Myocyte (in vitro differentiated cells): Measurements from ENCODE around the gene HDAC8. TPM values are rescaled to one million over a fixed set of nuclear protein-coding genes. Genes with fewer than 3 reads are reported as not detected.
"Not testable (repeated sequence)": the region's sequence is repeated elsewhere in the genome, so short reads cannot be mapped to it uniquely, and the experiment has no call there.

Experiments
- DNase-seq: peaks from one replicate; pipeline ENCODE4 v3.0.0-alpha.2; 2012; ENCODE audit warnings: low read depth
- total RNA-seq: library from RNA; depleted of rRNA; stranded (reverse); fragments of >200 nt; gene quantifications from 2 replicates; pipeline ENCODE4 v1.2.3, GENCODE V29; 2014

The HDAC8 gene
- total RNA-seq, 1 donor from 2014 or later: 25.0 TPM

DNA sequence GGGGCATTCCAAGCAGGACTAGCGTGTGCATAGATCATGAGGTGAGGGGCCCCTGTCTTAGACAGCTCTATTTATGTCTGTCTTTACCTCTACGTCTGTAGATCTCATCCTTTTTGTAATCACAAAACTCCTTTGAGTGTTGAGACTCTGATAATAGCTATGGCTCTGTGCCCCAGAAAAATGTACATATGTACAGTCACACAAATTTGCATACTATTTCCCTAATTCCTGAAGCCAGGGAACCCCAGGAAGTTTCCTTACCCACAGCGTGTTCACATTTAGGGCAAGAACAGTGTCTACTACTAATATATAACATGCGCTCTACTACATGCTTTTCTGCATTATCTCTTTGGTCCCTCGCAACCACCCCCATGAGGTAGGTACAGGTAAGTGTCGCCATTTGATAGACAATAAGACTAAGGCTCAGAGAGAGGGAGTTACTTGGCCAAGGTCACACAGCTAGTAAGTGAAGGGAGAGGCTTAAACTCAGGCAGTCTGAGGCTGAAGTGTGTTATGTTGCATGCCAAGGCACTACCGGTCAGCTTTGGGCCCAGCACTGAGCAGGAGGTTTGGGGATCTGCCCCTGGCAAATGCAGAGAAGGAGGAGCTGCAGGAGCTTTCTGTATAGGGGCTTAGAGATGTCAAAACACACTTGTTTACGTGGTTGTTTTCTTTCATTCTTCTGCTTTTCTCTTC is 245.9 kb downstream of the HDAC8 start:
- no peak for DNase-seq

DNA sequence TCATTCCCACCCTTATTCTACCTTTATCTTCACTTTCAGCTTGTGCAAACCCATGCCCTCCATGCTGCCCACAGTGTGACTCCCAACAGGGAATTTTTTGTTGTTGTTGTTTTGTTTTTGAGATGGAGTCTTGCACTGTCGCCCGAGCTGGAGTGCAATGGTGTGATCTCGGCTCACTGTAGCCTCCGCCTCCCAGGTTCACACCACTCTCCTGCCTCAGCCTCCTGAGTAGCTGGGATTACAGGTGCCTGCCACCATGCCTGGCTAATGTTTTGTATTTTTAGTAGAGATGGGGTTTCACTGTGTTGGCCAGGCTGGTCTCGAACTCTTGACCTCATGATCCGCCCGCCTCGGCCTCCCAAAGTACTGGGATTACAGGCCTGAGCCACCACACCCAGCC is 253.0 kb downstream of the HDAC8 start:
- DNase-seq: not testable (repeated sequence)

- no peak for DNase-seq
Observed at GRCh38 chrX:72317139-72317538, 255.5 kb downstream of the HDAC8 start.

GRCh38 chrX:72316408-72317110 is 256.1 kb downstream of the HDAC8 start:
- no peak for DNase-seq

DNA sequence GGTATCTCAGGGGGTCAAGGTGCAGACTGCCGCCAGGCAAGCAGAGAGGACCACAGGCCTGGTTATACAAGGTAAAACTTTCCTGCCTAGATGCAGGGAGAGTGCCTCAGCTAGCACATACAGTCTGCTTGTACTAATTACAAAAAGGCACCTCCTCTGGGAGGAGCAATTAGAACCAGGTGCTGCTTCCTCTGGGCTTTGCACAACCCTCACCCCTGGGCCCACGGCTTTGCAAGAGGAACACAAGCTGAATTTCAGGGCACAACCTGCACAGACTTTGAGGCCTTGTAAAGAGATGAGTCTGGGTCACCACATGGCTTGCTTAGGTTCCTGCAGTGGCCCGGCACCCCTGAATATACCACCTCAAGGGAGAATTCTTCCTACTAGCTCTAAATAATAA is 257.8 kb downstream of the HDAC8 start:
- no peak for DNase-seq

DNA sequence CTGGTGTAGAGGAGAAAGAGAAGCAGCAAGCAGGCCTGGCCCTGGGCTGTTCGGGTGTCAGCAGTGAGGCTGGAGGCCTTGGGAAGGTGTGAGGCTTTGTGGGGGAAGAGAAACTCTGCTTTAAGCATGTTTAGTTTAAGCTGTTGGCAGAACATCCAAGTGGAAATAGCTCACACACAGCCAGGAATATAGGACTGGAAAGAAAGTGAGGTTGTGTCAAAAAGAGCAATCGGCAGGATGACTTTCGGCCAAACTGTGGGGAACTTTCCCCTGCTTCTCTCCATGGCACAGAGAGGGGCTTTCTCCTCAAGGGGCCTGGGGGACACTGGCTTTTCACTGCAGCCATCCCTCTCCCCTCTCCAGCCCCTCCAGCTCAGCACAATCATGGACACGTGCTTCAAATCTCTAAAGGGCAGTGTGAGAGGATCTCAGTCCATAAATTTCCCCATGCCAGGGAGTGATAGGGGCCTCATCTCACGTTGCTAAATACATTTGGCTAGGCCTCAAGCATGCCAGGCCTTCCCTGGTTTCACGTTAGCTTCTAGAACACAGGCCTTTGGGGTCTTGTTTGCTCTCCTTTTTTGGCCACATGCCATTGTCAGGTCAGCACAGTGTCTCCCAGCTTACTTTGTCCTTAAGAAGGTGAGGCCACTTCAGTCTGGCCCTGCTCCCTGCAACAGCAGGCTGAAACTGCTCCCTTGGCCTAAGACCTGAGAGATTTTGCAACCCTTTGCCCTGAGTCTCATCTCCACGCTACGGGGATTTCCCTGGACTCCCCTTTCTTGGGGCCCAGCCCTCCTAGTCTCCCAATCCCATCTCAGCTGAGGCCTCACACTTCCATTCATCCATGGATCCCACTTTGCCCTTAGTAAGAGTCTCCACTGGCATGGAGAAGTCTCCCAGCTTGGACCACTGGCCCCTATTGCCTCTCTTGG is 258.7 kb downstream of the HDAC8 start:
- no peak for DNase-seq

DNA sequence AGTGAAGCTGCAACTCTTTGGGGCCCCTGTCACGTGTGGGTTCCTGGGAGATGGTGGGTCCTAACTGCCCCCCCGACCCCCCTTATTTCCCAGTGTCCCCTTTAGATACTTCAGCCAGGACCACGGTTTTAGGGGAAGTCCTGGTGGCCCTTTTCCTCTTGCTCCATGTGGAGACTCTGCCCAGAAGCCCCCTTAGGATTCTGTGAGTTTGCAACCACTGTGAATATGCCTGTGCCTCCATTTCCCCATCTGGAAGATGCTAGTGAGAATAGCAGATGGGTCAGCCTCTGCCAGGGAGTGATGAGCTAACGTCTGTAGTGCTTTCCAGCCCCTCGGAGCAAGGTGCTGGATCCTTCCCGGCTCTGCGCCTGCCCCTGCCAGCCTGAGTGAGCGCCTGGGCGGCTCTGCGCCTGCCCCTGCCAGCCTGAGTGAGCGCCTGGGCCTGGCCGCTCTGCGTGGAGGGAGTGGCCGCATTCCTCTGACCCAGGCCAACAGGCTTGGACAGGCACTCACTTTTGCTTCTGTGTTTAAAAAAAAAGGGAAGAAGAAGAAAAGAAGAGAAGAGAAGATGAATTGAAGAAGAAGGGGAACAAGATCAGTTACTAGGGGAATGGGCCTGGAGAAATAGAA is 260.2 kb downstream of the HDAC8 start:
- no peak for DNase-seq

DNA sequence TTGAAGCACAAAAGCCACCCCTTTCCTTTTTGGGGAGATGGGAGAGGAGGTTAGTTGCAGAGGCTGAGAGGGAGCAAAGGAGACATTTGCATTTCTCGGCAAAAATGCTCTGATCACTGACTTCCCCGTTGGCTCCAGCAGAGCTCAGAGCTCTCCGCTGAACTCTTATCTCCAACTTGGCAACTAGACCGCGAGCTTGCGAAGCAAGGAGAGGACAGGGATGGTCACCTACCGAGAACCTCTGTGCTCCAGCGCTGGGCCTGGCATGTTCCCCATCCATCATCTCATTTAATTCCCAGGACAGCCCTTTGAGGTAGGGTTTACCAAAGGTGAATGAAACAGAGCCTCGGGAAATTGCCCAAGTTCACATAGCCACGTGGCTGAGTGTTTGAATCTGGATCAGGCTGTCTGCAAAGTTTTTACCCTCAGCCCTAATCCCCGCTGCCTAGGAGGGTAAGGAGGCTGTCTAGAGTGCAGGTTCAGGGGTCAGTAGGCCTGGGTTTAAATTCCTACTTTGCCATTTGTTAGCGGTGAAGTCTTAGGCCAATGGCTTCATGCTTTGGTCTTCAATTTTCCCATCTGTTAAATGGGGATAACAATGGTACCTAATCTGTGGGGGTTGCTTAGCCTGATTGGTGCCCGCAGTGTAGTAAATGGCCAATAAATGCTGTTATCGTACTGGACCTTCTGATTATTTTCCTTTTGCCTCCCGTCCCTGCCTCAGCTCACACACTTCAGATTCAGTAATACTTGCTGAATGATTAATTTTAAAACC is 263.2 kb downstream of the HDAC8 start:
- DNase-seq: no peak

DNA sequence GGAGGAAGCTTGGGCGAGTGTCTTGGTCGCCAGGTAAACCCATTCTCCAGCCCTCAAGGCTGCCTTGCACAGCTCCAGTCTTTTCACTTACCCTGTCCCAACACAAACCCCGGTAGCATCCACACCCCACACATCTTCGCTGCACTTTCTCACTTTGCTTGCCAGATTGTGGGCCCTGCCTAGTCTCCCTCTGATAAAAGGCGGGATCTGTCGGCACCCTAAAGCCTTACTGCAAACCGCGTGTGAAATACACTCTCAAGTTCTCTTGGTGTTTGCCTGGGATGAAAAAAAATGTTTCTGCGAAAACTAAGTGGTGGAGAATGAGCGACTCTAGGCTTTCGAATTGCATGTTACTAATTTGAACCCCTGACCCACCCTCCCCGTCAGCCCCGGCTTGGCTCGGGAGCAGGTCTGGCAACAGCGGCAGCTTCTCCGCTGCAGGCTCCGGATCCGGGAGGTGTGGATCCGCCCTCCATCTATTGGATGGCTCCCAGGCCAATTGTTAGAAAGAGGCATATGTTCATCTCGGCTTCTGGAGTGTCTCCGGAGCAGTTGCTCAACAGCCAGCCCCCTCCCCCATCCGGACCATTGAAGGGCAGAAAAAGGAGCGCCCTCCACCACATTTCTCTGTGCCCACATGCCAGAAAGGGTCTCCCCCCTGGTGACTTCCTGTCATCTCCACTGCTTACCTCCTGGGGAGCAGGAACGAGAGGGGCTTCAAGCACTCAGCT is 263.9 kb downstream of the HDAC8 start:
- DNase-seq: peak; percentile 75

DNA sequence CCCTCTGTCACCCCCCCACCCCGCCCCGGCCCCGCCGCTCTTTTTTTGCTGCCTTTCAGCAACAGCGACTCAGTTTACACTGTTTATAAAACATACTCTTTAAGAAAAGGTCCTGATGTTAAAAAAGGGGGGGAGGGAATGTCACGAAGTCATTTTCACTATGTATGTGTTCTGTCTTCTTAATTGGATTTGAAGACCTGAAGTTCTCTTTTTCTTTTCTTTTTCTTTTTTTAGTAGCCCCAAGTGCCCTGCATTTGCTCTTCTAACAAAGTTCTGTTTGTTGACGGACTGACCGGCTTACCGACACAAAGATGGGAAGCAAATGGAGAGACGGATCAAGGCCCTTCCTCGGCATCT is 264.5 kb downstream of the HDAC8 start:
- DNase-seq: no peak

- DNase-seq: no peak
Observed at GRCh38 chrX:72307646-72308051, 265.0 kb downstream of the HDAC8 start.

- DNase-seq: peak; percentile 74
Observed at GRCh38 chrX:72306851-72307645, 265.6 kb downstream of the HDAC8 start.

- no peak for DNase-seq
Observed at GRCh38 chrX:72306085-72306801, 266.4 kb downstream of the HDAC8 start.

DNA sequence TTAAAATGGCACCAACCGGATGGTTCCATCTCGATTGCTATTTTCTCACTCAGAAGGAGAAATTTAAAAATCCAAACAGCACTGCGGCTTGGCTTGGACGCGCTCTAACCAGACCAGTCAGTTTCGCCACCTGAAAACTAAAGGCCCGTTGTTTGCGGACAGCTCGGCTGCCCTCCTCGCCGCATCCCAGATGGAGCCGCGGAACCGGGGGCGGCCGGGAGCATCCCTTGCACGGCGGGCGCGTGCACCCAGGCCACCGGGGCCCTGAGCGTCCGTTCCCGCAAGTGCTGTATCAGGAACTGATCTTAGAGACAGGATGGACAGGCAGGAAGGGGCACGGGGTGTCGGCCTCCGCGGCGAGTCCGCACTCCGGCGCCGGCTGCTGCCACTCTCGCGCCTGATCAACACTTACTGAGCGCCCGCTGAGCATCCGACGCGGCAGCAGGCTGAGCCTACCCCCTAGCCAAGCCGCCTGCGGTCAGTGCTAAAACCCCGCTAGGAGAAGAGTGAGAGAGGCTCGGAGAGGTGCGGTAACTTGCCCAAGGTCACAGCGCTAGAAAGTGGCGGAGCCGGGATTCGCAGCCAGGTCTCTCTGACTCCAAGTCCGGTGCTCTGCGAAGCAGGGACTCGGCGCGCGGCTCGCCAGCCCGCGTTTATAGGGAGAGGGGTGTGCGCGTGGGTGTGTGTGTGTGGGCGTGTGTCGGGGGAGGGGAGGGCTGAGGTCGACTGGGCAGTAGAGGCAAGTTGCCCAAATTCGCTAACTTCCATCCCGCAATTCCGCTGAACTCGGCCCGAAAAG is 267.2 kb downstream of the HDAC8 start, which contains the start of gene CITED1:
Gene CITED1 (minus strand): TSS at position 629 of the 799 bp plus-strand sequence. CDS start 3,045 bp downstream, outside the sequence.
- DNase-seq: peak; percentile 11

- peak; percentile 47 for DNase-seq
Observed at GRCh38 chrX:72304877-72305276, 267.8 kb downstream of the HDAC8 start.

DNA sequence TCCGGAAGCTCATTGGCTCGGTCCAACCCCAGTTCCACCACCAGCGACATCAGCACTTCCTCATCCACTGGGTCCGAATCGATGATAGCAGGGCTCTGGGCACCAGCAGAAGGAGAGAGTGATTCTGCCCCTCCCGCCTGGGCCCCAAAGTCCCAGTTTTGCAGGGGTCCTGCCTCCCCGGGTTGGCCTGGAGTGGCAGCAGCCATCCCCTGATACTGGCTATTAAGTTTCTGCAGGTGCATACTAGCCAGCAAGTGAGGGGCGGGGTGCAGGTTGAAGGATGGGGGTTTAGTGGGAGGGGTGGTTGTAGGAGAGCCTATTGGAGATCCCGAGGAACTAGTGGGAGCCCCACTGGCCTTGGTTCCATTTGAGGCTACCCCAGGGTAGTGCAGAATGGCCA is 270.9 kb downstream of the HDAC8 start:
- no peak for DNase-seq

DNA sequence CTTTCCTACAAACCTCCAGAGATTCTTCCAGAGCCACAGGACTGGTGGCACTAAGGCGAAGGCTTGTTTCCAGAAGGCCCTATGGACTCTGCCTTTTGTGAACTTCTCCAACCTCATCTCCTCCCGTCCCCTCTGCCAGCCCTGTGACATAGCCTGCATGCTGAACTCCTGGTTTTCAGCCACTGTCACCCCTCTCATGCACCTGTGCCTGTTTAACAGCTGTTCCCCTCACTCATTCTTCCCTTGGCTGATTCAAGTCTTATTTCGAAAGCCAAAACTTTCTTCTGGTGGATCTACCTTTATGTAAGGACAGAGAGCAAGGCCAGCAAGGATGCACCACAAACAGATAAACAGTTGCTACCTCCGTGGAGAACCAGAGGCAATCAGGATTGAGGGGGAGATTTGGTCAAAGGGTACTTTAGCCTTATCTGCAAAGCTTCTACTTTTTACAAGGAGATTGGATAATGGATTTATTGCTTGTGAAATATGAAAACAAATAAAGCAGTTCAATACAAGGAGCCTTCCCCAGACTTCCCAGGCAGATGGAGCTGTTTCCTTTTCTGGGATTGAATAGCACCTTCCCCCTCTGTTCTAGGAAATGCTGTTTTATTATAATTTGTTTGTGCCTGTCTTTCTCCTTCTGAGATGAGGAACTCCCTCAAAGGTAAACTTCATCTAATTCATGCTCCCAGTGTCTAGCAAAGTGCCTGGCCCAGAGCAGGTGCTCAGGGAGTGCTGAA is 272.6 kb downstream of the HDAC8 start:
- DNase-seq: peak; percentile 60
